Measurements from ENCODE around the gene ACER3. TPM values are rescaled to one million over a fixed set of nuclear protein-coding genes. Genes with fewer than 3 reads are reported as not detected.

Gene ACER3
- total RNA-seq, 1 experiment from 2014 or later: 31.0 TPM

GRCh38 chr11:76830639-76831327 lies 29.9 kb upstream of the ACER3 start:
- Histone ChIP-seq H3K4me3 (ENCODE audit: low read depth, low read length, poor library complexity, severe bottlenecking) (no peak overlapping the region), H3K27me3 (replicated peaks; ENCODE audit: insufficient read depth, low read depth, low read length, poor library complexity) (no peaks in the 10 kb centered on the region), H3K9me3 (ENCODE audit: low read depth, low read length, poor library complexity, severe bottlenecking) (no peaks in the 10 kb centered on the region), H3K4me1 (ENCODE audit: insufficient read depth, low read length, poor library complexity, severe bottlenecking) (peaks cover 13% of the 10 kb centered on the region), H3K27ac (ENCODE audit: low read depth, low read length, poor library complexity, severe bottlenecking) (no peak overlapping the region), H3K36me3 (ENCODE audit: insufficient read depth, low read length, poor library complexity, severe bottlenecking) (no peaks in the 10 kb centered on the region)
- DNase-seq (ENCODE audit: low spot score): peak; percentile 66
- no TSS peak for BruUV-seq (replicated peaks)
- POLR2A ChIA-PET (ENCODE audit: low non-redundant PET): no interaction called here
- intact Hi-C loops (cut with micrococcal nuclease; ENCODE audit: unreplicated experiment): no loop called here
- TF ChIP-seq, protein P1, sequence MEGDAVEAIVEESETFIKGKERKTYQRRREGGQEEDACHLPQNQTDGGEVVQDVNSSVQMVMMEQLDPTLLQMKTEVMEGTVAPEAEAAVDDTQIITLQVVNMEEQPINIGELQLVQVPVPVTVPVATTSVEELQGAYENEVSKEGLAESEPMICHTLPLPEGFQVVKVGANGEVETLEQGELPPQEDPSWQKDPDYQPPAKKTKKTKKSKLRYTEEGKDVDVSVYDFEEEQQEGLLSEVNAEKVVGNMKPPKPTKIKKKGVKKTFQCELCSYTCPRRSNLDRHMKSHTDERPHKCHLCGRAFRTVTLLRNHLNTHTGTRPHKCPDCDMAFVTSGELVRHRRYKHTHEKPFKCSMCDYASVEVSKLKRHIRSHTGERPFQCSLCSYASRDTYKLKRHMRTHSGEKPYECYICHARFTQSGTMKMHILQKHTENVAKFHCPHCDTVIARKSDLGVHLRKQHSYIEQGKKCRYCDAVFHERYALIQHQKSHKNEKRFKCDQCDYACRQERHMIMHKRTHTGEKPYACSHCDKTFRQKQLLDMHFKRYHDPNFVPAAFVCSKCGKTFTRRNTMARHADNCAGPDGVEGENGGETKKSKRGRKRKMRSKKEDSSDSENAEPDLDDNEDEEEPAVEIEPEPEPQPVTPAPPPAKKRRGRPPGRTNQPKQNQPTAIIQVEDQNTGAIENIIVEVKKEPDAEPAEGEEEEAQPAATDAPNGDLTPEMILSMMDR (conservative IDR thresholded peaks at IDR 0.05; ENCODE audit: low read depth, low read length): no peak
- TF ChIP-seq EZH2 (IDR thresholded peaks at IDR 0.05; ENCODE audit: borderline replicate concordance, low read depth, low read length, poor library complexity, severe bottlenecking): no peak
- CTCF ChIA-PET: no interaction called here

DNA sequence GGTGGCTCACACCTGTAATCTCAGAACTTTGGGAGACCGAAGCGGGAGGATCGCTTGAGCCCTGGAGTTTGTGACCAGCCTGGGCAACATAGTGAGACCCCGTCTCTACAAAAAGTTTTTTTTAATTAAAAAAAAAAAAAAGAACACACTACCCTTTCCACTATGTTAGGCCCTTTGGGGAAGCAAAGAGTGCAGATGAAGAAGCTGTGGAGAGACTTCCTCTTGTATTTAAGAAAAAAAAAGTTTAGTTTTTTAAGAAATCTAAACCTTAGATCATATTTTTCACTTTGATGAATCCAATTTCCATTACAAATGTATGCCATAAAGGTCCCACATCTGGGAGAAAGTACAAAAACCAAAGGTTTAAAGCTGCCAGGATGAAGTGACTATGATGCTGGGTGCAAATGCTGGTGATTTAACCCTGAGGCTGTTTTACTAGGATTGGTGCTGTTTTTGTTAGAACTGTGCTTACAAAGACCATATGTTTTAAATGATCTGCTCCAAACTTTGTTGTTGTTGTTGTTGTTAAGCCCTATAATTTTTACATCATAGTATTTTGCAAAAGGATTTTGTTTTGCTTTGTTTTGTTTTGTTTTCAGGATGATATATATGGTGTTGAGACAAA lies 28.9 kb upstream of the ACER3 start:
- intact Hi-C loops (cut with micrococcal nuclease; ENCODE audit: unreplicated experiment): no loop called here

DNA sequence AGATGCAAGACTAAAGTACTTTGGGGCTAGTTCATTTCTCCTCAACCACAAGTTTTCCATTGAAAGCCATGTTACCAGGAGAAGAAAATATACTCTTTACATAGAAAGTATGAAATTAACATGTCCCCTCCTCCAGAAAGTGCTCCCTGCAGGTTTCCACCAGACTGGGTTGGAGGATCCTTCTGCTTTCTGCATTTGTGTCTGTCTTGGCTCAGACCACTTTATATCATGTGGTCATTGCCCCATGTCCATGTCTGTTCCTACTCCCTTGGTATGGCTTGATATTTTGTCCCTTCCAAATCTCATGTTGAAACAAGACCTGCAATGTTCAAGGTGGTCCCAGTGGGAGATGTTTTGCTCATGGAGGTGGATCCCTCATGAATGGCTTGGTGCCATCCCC lies 28.4 kb upstream of the ACER3 start:
- CTCF ChIA-PET: no interaction called here
- no peak overlapping the region for H3K4me3 ChIP-seq (ENCODE audit: low read depth, low read length, poor library complexity, severe bottlenecking)
- no peak overlapping the region for H3K27ac ChIP-seq (ENCODE audit: low read depth, low read length, poor library complexity, severe bottlenecking)
- peaks cover 19% of the 10 kb centered on the region for H3K4me1 ChIP-seq (ENCODE audit: insufficient read depth, low read length, poor library complexity, severe bottlenecking)
- no peaks in the 10 kb centered on the region for H3K36me3 ChIP-seq (ENCODE audit: insufficient read depth, low read length, poor library complexity, severe bottlenecking)
- DNase-seq (ENCODE audit: low spot score): no peak
- BruUV-seq (replicated peaks): no TSS peak
- no peaks in the 10 kb centered on the region for H3K9me3 ChIP-seq (ENCODE audit: low read depth, low read length, poor library complexity, severe bottlenecking)
- POLR2A ChIA-PET (ENCODE audit: low non-redundant PET): no interaction called here
- TF ChIP-seq, protein P1 (conservative IDR thresholded peaks at IDR 0.05; ENCODE audit: low read depth, low read length): no peak
- no peak for TF ChIP-seq EZH2 (IDR thresholded peaks at IDR 0.05; ENCODE audit: borderline replicate concordance, low read depth, low read length, poor library complexity, severe bottlenecking)
- intact Hi-C loops (cut with micrococcal nuclease; ENCODE audit: unreplicated experiment): no loop called here
- no peaks in the 10 kb centered on the region for H3K27me3 ChIP-seq (replicated peaks; ENCODE audit: insufficient read depth, low read depth, low read length, poor library complexity)

More for the DNA sequence above, 28.9 kb upstream of the ACER3 start:
- Histone ChIP-seq H3K4me1 (ENCODE audit: insufficient read depth, low read length, poor library complexity, severe bottlenecking) (peaks cover 19% of the 10 kb centered on the region), H3K27me3 (replicated peaks; ENCODE audit: insufficient read depth, low read depth, low read length, poor library complexity) (no peaks in the 10 kb centered on the region), H3K36me3 (ENCODE audit: insufficient read depth, low read length, poor library complexity, severe bottlenecking) (no peaks in the 10 kb centered on the region), H3K9me3 (ENCODE audit: low read depth, low read length, poor library complexity, severe bottlenecking) (no peaks in the 10 kb centered on the region), H3K4me3 (ENCODE audit: low read depth, low read length, poor library complexity, severe bottlenecking) (no peak overlapping the region), H3K27ac (ENCODE audit: low read depth, low read length, poor library complexity, severe bottlenecking) (no peak overlapping the region)
- no peak for DNase-seq (ENCODE audit: low spot score)
- CTCF ChIA-PET: no interaction called here
- no peak for TF ChIP-seq EZH2 (IDR thresholded peaks at IDR 0.05; ENCODE audit: borderline replicate concordance, low read depth, low read length, poor library complexity, severe bottlenecking)
- TF ChIP-seq, protein P1 (conservative IDR thresholded peaks at IDR 0.05; ENCODE audit: low read depth, low read length): no peak
- POLR2A ChIA-PET (ENCODE audit: low non-redundant PET): no interaction called here
- BruUV-seq (replicated peaks): no TSS peak
